Prostate gland (tissue), 2 donors: ENCODE measurements around the gene CSK. TPM values are rescaled to one million over a fixed set of nuclear protein-coding genes. Genes with fewer than 3 reads are reported as not detected.
A peak's percentile ranks its signal among the peaks of the same experiment; 100 is the strongest.

Experiments used
- DNase-seq: peaks from one replicate; pipeline ENCODE4 v3.0.0-alpha.2; 2019; ENCODE audit warnings: low spot score
- H3K27ac ChIP-seq, 2 donors: fragments of 200-600 bp; sonication (generic); 2 replicates each; pipeline ENCODE4 v1.5.1; 2017 to 2019
- H3K27me3 ChIP-seq: fragments of 200-600 bp; sonication (generic); replicated peaks from 2 replicates; pipeline ENCODE4 v1.5.1; 2019; ENCODE audit not compliant: insufficient read depth
- H3K36me3 ChIP-seq, 2 donors: fragments of 200-600 bp; sonication (generic); 1 replicate in 1 of 2; 2 replicates in 1 of 2; pipeline versions ENCODE4 v1.5.1 to v1.8.1; 2017 to 2019
- H3K4me1 ChIP-seq: fragments of 200-600 bp; sonication (generic); replicated peaks from 2 replicates; pipeline ENCODE4 v1.5.1; 2019
- H3K4me3 ChIP-seq, 2 donors: fragments of 200-600 bp; sonication (generic); 2 replicates each; pipeline ENCODE4 v1.5.1; 2017 to 2019
- H3K9me3 ChIP-seq: fragments of 200-600 bp; sonication (generic); 2 replicates; pipeline ENCODE4 v1.5.1; 2017
- CTCF ChIP-seq, 4 experiments: fragments of 200-600 bp in 2 of 4; fragments of 450-650 bp in 2 of 4; sonication (generic) in 2 of 4; IDR thresholded peaks; 1 replicate in 3 of 4; 2 replicates in 1 of 4; pipeline ENCODE4 v1.5.1; 2016 to 2019; ENCODE audit warnings: antibody characterized with exemption in 4 of 4, mild to moderate bottlenecking in 2 of 4, moderate library complexity in 2 of 4
- POLR2A ChIP-seq: fragments of 450-650 bp; IDR thresholded peaks from one replicate; pipeline ENCODE4 v1.6.1; 2016; ENCODE audit warnings: antibody characterized with exemption, mild to moderate bottlenecking
- POLR2AphosphoS5 ChIP-seq: sonication (generic); formaldehyde crosslinking; IDR thresholded peaks from one replicate; pipeline ENCODE4 v1.6.1; 2017; ENCODE audit warnings: antibody characterized with exemption
- WGBS: methylation state at CpG from one replicate; pipeline ENCODE4 v1.1.5; 2018; 5-methylcytosine and 5-hydroxymethylcytosine counted together
- intact Hi-C: fragments of 100-400 bp; cut with DNase I; formaldehyde crosslinking; loops from one replicate; pipeline ENCODE4 v1.14.2; 2022
- total RNA-seq, 2 donors: library from RNA; depleted of rRNA; stranded (reverse); fragments of >200 nt; gene quantifications; one replicate each; pipeline ENCODE4 v1.1.0, GENCODE V29; 2016

The CSK gene
- total RNA-seq, 2 donors from 2014 or later = 45.3 to 57.0 TPM

- H3K36me3 ChIP-seq = no peaks in the 10 kb centered on the region
- intact Hi-C loops = no loop called here
- TF ChIP-seq CTCF (IDR thresholded peaks at IDR 0.05) (no peak), POLR2A (no peak), POLR2AphosphoS5 (peak; percentile 51)
Observed at GRCh38 chr15:74812533-74812932, 30.7 kb downstream of the CSK start, which contains the start of gene LMAN1L. LMAN1L (plus strand) TSS chr15:74812835; CDS start chr15:74812855, 20 bp downstream.

GRCh38 chr15:74815121-74815934, 33.4 kb downstream of the CSK start:
- Histone ChIP-seq H3K36me3 (no peaks in the 10 kb centered on the region), H3K9me3 (no peaks in the 10 kb centered on the region), H3K4me3 (no peak overlapping the region), H3K27ac (peak overlapping the region; percentile 91 to 92), H3K4me1 (peaks cover 29% of the 10 kb centered on the region), H3K27me3 (no peaks in the 10 kb centered on the region)
- TF ChIP-seq CTCF (IDR thresholded peaks at IDR 0.05) (no peak), POLR2A (peak; percentile 24), POLR2AphosphoS5 (peak; percentile 92)
- 61% methylated on average over 10 of the region's 10 CpGs for WGBS
- intact Hi-C loops = no loop called here
- DNase-seq = peak; percentile 90

More at GRCh38 chr15:74812533-74812932, 30.7 kb downstream of the CSK start, which contains the start of gene LMAN1L:
- peak; percentile 60 for DNase-seq
- peak within 1 kb of the TSS; percentile 25 to 36 for H3K4me3 ChIP-seq
- no peaks in the 10 kb centered on the region for H3K27me3 ChIP-seq
- peaks cover 17% of the 10 kb centered on the region for H3K4me1 ChIP-seq
- H3K27ac ChIP-seq = peak within 1 kb of the TSS; percentile 91 to 92
- no peaks in the 10 kb centered on the region for H3K9me3 ChIP-seq
- 20% methylated on average over 12 of the region's 12 CpGs for WGBS

- H3K36me3 ChIP-seq = no peaks in the 10 kb centered on the region
- intact Hi-C loops = no loop called here
- TF ChIP-seq POLR2A (no peak), POLR2AphosphoS5 (no peak)
- peaks cover 29% of the 10 kb centered on the region for H3K4me1 ChIP-seq
- no peak overlapping the region for H3K4me3 ChIP-seq
- peak overlapping the region; percentile 91 to 92 for H3K27ac ChIP-seq
- H3K27me3 ChIP-seq = no peaks in the 10 kb centered on the region
- no peak for DNase-seq
- H3K9me3 ChIP-seq = no peaks in the 10 kb centered on the region
- 75% methylated on average over 15 of the region's 15 CpGs for WGBS
Observed at GRCh38 chr15:74815961-74816360, 34.1 kb downstream of the CSK start.

- peak; percentile 71 for DNase-seq
- H3K9me3 ChIP-seq = no peaks in the 10 kb centered on the region
- intact Hi-C loops = no loop called here
- H3K4me3 ChIP-seq = no peak overlapping the region
- peaks cover 29% of the 10 kb centered on the region for H3K4me1 ChIP-seq
- no peaks in the 10 kb centered on the region for H3K36me3 ChIP-seq
- no peaks in the 10 kb centered on the region for H3K27me3 ChIP-seq
- TF ChIP-seq POLR2AphosphoS5 (no peak), POLR2A (no peak), CTCF (IDR thresholded peaks at IDR 0.05) (no peak)
- H3K27ac ChIP-seq = peak overlapping the region; percentile 91 to 92
- WGBS = 39% methylated on average over 19 of the region's 19 CpGs
Observed at GRCh38 chr15:74816624-74817369, 34.9 kb downstream of the CSK start.

GRCh38 chr15:74817370-74817737, 35.5 kb downstream of the CSK start:
- DNase-seq = peak; percentile 73
- H3K9me3 ChIP-seq = no peaks in the 10 kb centered on the region
- WGBS = 12% methylated on average over 9 of the region's 9 CpGs
- H3K4me3 ChIP-seq = no peak overlapping the region
- intact Hi-C loops = no loop called here
- peak overlapping the region; percentile 91 to 92 for H3K27ac ChIP-seq
- TF ChIP-seq CTCF (IDR thresholded peaks at IDR 0.05) (peak in 3 of 4 experiments; percentile 7 to 54 (median 49)), POLR2A (peak; percentile 30), POLR2AphosphoS5 (peak; percentile 53)
- no peaks in the 10 kb centered on the region for H3K36me3 ChIP-seq
- no peaks in the 10 kb centered on the region for H3K27me3 ChIP-seq
- peaks cover 29% of the 10 kb centered on the region for H3K4me1 ChIP-seq
